GM12875 (cell line): ENCODE measurements around the gene PSMD11.

ENCODE experiments used
- H3K4me3 ChIP-seq: one replicate; pipeline ENCODE4 v1.5.1; 2011; ENCODE audit warnings: low read depth, low read length, control low read depth
- CTCF ChIP-seq: IDR thresholded peaks from 2 replicates; pipeline ENCODE4 v1.5.1; 2011; ENCODE audit warnings: low read depth, mild to moderate bottlenecking, control low read depth, inconsistent platforms, low read length, moderate library complexity, borderline replicate concordance; ENCODE audit not compliant: insufficient read depth

Gene PSMD11

GRCh38 chr17:32451879-32452278 lies 7.6 kb downstream of the PSMD11 start:
- H3K4me3 ChIP-seq = no peak overlapping the region
- TF ChIP-seq CTCF = no peak

- no peak for TF ChIP-seq CTCF
- no peak overlapping the region for H3K4me3 ChIP-seq
Measured at GRCh38 chr17:32452281-32452680, 8.0 kb downstream of the PSMD11 start.

GRCh38 chr17:32453370-32453769 lies 9.1 kb downstream of the PSMD11 start:
- no peak for TF ChIP-seq CTCF

GRCh38 chr17:32458371-32458770 lies 14.1 kb downstream of the PSMD11 start:
- no peak overlapping the region for H3K4me3 ChIP-seq
- no peak for TF ChIP-seq CTCF

More at GRCh38 chr17:32453370-32453769, 9.1 kb downstream of the PSMD11 start:
- H3K4me3 ChIP-seq = no peak overlapping the region

- H3K4me3 ChIP-seq = no peak overlapping the region
- no peak for TF ChIP-seq CTCF
Measured at GRCh38 chr17:32460054-32460453, 15.7 kb downstream of the PSMD11 start.

GRCh38 chr17:32461498-32461852 lies 17.2 kb downstream of the PSMD11 start:
- TF ChIP-seq CTCF = no peak
- no peak overlapping the region for H3K4me3 ChIP-seq

- TF ChIP-seq CTCF = peak; percentile 54
- H3K4me3 ChIP-seq = no peak overlapping the region
Measured at GRCh38 chr17:32461853-32462617, 17.7 kb downstream of the PSMD11 start.
